NB4 (cell line): ENCODE data around the gene ZCCHC7.

Source experiments
- DNase-seq: peaks from one replicate; pipeline ENCODE4 v3.0.0; 2010; ENCODE audit warnings: low read depth
- H3K4me3 ChIP-seq: one replicate; pipeline ENCODE4 v1.5.1; 2011; ENCODE audit warnings: mild to moderate bottlenecking, low read depth, low read length, moderate library complexity
- CTCF ChIP-seq: IDR thresholded peaks from one replicate; pipeline ENCODE4 v1.5.1; 2012; ENCODE audit warnings: low read depth, low read length
- MYC ChIP-seq: IDR thresholded peaks from 2 replicates; pipeline ENCODE4 v1.6.1; 2011; ENCODE audit warnings: low read depth, low read length
- POLR2A ChIP-seq: IDR thresholded peaks from 2 replicates; pipeline ENCODE4 v1.6.1; 2011; ENCODE audit warnings: mild to moderate bottlenecking; ENCODE audit not compliant: insufficient read length; ENCODE audit errors: extremely low read depth
- TF ChIP-seq, protein P1 (sequence below): IDR thresholded peaks from 2 replicates; pipeline ENCODE4 v1.6.1; 2011; ENCODE audit warnings: low read depth, low read length

Gene ZCCHC7

GRCh38 chr9:37229882-37230482, 109.6 kb downstream of the ZCCHC7 start:
- no peak for DNase-seq
- TF ChIP-seq POLR2A (no peak), MYC (no peak), CTCF (no peak)
- TF ChIP-seq, protein P1, sequence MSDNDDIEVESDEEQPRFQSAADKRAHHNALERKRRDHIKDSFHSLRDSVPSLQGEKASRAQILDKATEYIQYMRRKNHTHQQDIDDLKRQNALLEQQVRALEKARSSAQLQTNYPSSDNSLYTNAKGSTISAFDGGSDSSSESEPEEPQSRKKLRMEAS: no peak
- no peak overlapping the region for H3K4me3 ChIP-seq

DNA sequence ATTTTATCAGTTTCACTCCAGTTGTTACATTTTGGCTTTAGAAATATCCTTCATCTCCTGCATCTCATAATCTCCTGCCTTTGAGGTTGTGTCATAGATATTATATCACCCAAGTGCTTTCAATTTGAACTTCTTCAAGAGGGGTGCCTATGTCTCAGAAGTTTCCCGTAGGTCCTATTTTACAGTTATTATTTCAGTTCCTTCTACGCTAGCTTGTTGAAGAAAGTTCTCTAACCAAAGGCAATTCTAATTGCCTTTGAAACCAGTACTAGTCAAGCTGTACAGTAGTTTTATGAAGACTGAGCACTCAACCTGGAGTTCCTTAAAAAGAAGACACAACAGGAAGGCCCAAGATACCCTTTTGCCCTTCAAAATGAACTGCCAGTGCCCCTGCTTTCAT, 116.4 kb downstream of the ZCCHC7 start:
- TF ChIP-seq CTCF: no peak
- no peak for TF ChIP-seq MYC
- no peak for TF ChIP-seq POLR2A
- TF ChIP-seq, protein P1: no peak
- no peak for DNase-seq
- no peak overlapping the region for H3K4me3 ChIP-seq

DNA sequence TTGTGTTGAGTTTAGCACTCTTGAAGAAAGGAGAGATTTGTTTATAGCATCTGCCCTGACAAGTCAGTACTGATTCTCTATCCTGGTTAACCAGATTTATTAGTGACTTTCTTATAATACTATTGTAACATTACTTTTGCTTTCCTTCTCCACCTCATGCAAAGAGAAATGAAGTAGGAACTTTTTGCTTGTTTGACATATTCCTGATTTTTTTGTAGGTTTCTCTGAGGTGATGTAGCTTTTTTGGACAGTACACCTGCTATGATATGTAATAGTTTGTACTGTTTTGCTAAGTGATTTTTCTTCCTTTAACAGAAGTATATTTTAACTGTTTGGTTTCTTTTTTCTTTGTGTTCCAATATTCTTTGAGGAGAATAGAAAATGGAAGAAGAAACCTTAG, 117.7 kb downstream of the ZCCHC7 start:
- no peak for DNase-seq
- no peak overlapping the region for H3K4me3 ChIP-seq
- TF ChIP-seq, protein P1: no peak
- TF ChIP-seq CTCF (no peak), POLR2A (no peak), MYC (no peak)

- no peak overlapping the region for H3K4me3 ChIP-seq
- peak; percentile 24 for DNase-seq
- no peak for TF ChIP-seq MYC
Measured at GRCh38 chr9:37239224-37239859, 119.0 kb downstream of the ZCCHC7 start.

DNA sequence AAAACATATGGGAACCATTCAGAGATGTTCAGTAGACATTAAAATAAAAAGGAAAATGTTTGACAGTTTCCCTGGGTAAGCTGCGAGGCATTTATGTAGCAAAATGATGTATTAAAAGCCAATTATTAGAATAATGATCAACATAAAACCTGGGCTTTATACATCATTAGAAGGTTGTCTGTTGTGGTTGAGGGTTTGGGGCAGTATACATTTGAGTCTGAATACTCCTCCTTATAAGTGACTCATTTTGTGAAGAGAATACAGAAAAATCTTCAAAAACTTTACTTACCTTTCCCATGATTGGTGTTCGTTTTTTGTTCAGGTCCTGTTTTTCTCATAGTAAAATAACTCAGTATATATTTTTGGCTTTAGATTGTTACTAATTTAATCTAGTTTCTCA, 119.5 kb downstream of the ZCCHC7 start:
- no peak overlapping the region for H3K4me3 ChIP-seq
- TF ChIP-seq MYC: no peak
- TF ChIP-seq CTCF: no peak
- TF ChIP-seq, protein P1: no peak
- no peak for TF ChIP-seq POLR2A
- DNase-seq: no peak

GRCh38 chr9:37241340-37241739, 121.0 kb downstream of the ZCCHC7 start:
- DNase-seq: no peak
- no peak overlapping the region for H3K4me3 ChIP-seq
- no peak for TF ChIP-seq MYC
- TF ChIP-seq, protein P1: no peak
- no peak for TF ChIP-seq CTCF
- TF ChIP-seq POLR2A: no peak
